Neural crest cell (in vitro differentiated cells): ENCODE measurements around the gene NEK11. TPM values are rescaled to one million over a fixed set of nuclear protein-coding genes. Genes with fewer than 3 reads are reported as not detected.

Experiments used
- DNase-seq: peaks from one replicate; pipeline ENCODE4 v3.0.0; 2021; ENCODE audit warnings: low read depth, mixed read lengths, low spot score
- H3K27ac Mint-ChIP-seq: one replicate; pipeline ENCODE4 v1.8.0; 2021; ENCODE audit warnings: mild to moderate bottlenecking, mixed read lengths; ENCODE audit not compliant: unreplicated experiment
- H3K27me3 Mint-ChIP-seq: 2 replicates; pipeline ENCODE4 v1.8.0; 2021; ENCODE audit warnings: low read depth, mild to moderate bottlenecking, mixed read lengths
- H3K36me3 Mint-ChIP-seq: 2 replicates; pipeline ENCODE4 v1.8.0; 2021; ENCODE audit warnings: low read depth, mild to moderate bottlenecking, mixed read lengths
- H3K4me1 Mint-ChIP-seq: 2 replicates; pipeline ENCODE4 v1.8.0; 2021; ENCODE audit warnings: mixed read lengths
- H3K4me3 Mint-ChIP-seq: one replicate; pipeline ENCODE4 v1.8.0; 2021; ENCODE audit warnings: mild to moderate bottlenecking, mixed read lengths
- H3K9me3 Mint-ChIP-seq: 2 replicates; pipeline ENCODE4 v1.8.0; 2021; ENCODE audit warnings: mixed read lengths
- CTCF ChIP-seq: fragments of 200-600 bp; sonication (generic); conservative IDR thresholded peaks from 2 replicates; pipeline ENCODE4 v1.5.0; 2021; ENCODE audit warnings: antibody characterized with exemption, mild to moderate bottlenecking
- total RNA-seq: library from RNA; stranded (reverse); gene quantifications from 2 replicates; pipeline ENCODE4 v1.2.1, GENCODE V29; 2021

The NEK11 gene
- total RNA-seq, 1 donor from 2014 or later = 4.9 TPM

- Mint-ChIP-seq H3K36me3 (no peaks in the 10 kb centered on the region), H3K27ac (no peak overlapping the region), H3K4me1 (no peaks in the 10 kb centered on the region), H3K4me3 (no peak overlapping the region), H3K27me3 (no peaks in the 10 kb centered on the region), H3K9me3 (peaks cover 4% of the 10 kb centered on the region)
- TF ChIP-seq CTCF = no peak
- DNase-seq = no peak
Measured at GRCh38 chr3:131393868-131394267, 367.2 kb downstream of the NEK11 start.

- no peak for DNase-seq
- H3K27me3 Mint-ChIP-seq = no peaks in the 10 kb centered on the region
- no peak overlapping the region for H3K4me3 Mint-ChIP-seq
- peaks cover 8% of the 10 kb centered on the region for H3K9me3 Mint-ChIP-seq
- no peaks in the 10 kb centered on the region for H3K4me1 Mint-ChIP-seq
- no peaks in the 10 kb centered on the region for H3K36me3 Mint-ChIP-seq
- no peak for TF ChIP-seq CTCF
- H3K27ac Mint-ChIP-seq = no peak overlapping the region
Measured at GRCh38 chr3:131394400-131394799, 367.7 kb downstream of the NEK11 start.

- TF ChIP-seq CTCF = no peak
- Mint-ChIP-seq H3K27me3 (no peaks in the 10 kb centered on the region), H3K36me3 (no peaks in the 10 kb centered on the region), H3K4me3 (no peak overlapping the region), H3K27ac (no peak overlapping the region), H3K9me3 (peaks cover 8% of the 10 kb centered on the region), H3K4me1 (no peaks in the 10 kb centered on the region)
- no peak for DNase-seq
Measured at GRCh38 chr3:131396170-131396569, 369.5 kb downstream of the NEK11 start.

- no peaks in the 10 kb centered on the region for H3K36me3 Mint-ChIP-seq
- H3K4me3 Mint-ChIP-seq = no peak overlapping the region
- TF ChIP-seq CTCF = no peak
- peaks cover 8% of the 10 kb centered on the region for H3K9me3 Mint-ChIP-seq
- no peaks in the 10 kb centered on the region for H3K27me3 Mint-ChIP-seq
- H3K4me1 Mint-ChIP-seq = no peaks in the 10 kb centered on the region
- no peak overlapping the region for H3K27ac Mint-ChIP-seq
- DNase-seq = no peak
Measured at GRCh38 chr3:131397889-131398288, 371.2 kb downstream of the NEK11 start.

Other genes starting within 250 kb of the NEK11 start
- 66.8 and 73.8 TPM in 2 replicates for gene ATP2C1, start 132.8 kb upstream of the NEK11 start, total RNA-seq
- 9.3 and 11.4 TPM in 2 replicates for gene ASTE1, start 52 bp upstream of the NEK11 start, total RNA-seq